Brain microvascular endothelial cell (primary cell): ENCODE results near the gene CCDC158.

Source experiments
- DNase-seq: peaks from one replicate; pipeline ENCODE4 v3.0.0-alpha.2; 2020
- H3K27ac ChIP-seq: fragments of 250-450 bp; sonication (Bioruptor Pico); 2 replicates; pipeline ENCODE4 v1.5.1; 2020; ENCODE audit warnings: mild to moderate bottlenecking, moderate library complexity
- H3K27me3 ChIP-seq: fragments of 250-450 bp; sonication (Bioruptor Pico); replicated peaks from 2 replicates; pipeline ENCODE4 v1.5.1; 2020; ENCODE audit warnings: mild to moderate bottlenecking
- H3K36me3 ChIP-seq: fragments of 250-450 bp; sonication (Bioruptor Pico); replicated peaks from 2 replicates; pipeline ENCODE4 v1.5.1; 2020; ENCODE audit warnings: mild to moderate bottlenecking
- H3K4me3 ChIP-seq: 2 replicates; pipeline ENCODE4 v1.5.1; 2011; ENCODE audit warnings: low read depth, mild to moderate bottlenecking, control low read depth, low read length, moderate library complexity
- in situ Hi-C: cut with HindIII; loops from 2 replicates; pipeline ENCODE4 v1.10.0; 2017; ENCODE audit warnings: low sequenced_read_pairs, low pct_ligation_motif_present
- TF ChIP-seq, protein P1 (sequence below): IDR thresholded peaks from 2 replicates; pipeline ENCODE4 v1.5.1; 2011; ENCODE audit warnings: low read depth, mild to moderate bottlenecking, moderate library complexity, low read length, control low read depth, inconsistent platforms; ENCODE audit errors: missing control alignments

Gene CCDC158

DNA sequence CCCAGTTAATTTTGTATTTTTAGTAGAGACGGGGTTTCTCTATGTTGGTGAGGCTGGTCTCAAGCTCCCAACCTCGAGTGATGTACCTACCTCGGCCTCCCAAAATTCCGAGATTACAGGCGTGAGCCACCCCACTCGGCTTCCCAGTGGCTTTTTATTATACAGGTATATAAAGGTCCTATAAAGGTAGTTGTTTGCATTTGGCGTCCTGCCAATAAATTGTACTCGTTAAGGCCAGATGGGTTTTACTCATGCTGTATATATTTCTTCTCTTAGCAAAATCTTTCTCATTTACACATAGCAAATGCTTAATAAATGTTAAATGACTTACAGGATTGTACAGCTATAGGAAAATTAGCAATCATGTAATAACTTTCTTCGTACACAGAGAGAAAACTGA lies 20.9 kb upstream of the CCDC158 start:
- Histone ChIP-seq H3K27ac (no peak overlapping the region), H3K36me3 (no peaks in the 10 kb centered on the region), H3K27me3 (no peaks in the 10 kb centered on the region), H3K4me3 (no peak overlapping the region)
- TF ChIP-seq, protein P1, sequence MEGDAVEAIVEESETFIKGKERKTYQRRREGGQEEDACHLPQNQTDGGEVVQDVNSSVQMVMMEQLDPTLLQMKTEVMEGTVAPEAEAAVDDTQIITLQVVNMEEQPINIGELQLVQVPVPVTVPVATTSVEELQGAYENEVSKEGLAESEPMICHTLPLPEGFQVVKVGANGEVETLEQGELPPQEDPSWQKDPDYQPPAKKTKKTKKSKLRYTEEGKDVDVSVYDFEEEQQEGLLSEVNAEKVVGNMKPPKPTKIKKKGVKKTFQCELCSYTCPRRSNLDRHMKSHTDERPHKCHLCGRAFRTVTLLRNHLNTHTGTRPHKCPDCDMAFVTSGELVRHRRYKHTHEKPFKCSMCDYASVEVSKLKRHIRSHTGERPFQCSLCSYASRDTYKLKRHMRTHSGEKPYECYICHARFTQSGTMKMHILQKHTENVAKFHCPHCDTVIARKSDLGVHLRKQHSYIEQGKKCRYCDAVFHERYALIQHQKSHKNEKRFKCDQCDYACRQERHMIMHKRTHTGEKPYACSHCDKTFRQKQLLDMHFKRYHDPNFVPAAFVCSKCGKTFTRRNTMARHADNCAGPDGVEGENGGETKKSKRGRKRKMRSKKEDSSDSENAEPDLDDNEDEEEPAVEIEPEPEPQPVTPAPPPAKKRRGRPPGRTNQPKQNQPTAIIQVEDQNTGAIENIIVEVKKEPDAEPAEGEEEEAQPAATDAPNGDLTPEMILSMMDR: no peak
- no peak for DNase-seq
- in situ Hi-C loops: no loop called here

DNA sequence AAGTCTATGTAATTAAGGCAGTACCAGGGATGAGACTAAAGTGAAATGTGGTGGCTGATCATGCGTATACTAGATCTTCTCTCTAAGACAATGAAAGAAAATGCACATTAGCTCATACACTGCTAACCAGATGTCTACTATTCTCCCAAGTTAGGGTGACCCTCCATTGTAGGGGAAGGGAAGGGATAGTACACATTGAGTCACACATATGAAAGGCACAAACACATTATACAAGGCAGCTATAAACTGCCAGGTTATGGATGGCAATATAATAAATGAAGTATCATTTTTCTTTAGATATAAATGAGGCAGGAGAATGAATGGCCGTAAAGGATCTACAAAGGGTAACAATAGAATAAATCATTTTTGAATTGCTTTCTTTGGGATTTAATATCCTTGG lies 18.6 kb upstream of the CCDC158 start:
- no peaks in the 10 kb centered on the region for H3K27me3 ChIP-seq
- H3K36me3 ChIP-seq: no peaks in the 10 kb centered on the region
- H3K4me3 ChIP-seq: no peak overlapping the region
- TF ChIP-seq, protein P1: no peak
- in situ Hi-C loops: no loop called here
- DNase-seq: no peak
- no peak overlapping the region for H3K27ac ChIP-seq

DNA sequence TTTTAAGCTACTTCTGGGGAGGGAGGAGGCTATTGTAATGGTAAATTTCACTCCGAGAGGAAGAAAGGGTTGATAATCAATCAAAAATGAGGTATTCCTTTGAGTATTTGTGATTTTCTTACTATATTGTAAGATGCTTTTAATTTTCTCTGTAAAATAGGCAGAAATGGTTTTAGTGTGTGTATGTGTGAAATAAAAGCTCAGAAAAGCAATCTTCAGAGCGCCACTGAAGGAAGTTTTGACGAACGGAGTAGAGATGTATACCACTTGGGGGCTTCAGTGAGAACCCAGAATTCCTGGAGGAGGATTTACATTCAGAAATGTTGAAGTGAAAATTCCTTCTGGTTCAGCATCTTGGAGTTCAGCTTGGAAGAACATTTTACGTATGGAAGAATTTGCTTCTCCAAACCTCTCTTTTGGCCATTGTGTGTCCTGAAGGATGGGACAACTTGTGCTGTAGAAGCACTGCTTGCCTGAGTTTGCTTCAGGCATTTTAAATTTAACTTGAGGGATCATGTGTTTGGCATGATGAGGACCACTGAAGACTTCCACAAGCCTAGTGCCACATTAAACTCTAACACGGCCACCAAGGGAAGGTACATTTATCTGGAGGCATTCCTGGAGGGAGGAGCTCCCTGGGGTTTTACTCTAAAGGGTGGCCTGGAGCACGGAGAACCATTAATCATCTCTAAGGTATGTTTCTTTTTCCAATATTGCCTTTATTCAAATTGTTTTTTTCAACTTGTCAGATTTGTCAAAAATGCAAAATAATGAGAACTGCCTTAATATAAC lies 14.8 kb upstream of the CCDC158 start:
- Histone ChIP-seq H3K27ac (no peak overlapping the region), H3K4me3 (peak overlapping the region; percentile 18), H3K36me3 (no peaks in the 10 kb centered on the region), H3K27me3 (no peaks in the 10 kb centered on the region)
- no peak for DNase-seq
- TF ChIP-seq, protein P1: no peak
- in situ Hi-C loops: no loop called here

DNA sequence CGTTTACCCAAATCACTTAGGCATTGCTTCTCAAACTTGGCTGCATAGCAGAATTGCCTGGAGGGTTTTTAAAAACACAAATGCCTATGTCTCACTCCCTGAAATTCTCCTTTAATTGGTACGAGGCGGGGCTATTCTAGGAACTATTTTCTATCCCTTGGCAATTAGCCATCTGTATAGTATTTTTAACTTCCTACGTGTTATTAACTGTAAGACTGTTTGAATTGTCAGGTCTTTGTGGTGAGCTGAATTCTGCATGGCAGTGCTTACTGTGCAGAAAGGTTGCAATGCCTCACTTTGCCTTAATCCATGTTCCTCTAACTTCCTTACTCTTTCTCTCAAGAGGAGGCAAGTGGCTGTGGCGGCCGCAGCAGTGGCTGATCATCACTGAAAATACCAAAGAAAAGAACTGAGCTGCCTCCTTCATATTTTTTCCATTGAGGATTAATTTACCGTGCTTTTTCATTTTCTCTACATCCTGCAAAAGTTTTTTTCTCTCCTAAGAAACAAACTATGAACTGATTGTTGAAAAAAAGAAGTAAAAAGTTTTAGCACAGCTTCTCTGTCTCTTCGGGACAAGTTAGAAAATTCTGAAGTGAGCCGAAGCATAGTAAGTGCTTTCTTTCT lies 14.1 kb upstream of the CCDC158 start, which contains the start of gene SHROOM3:
Gene SHROOM3, plus strand, starts transcription at position 329 of the 627 bp plus-strand sequence. CDS start 824 bp downstream, outside the sequence.
- no peaks in the 10 kb centered on the region for H3K27me3 ChIP-seq
- in situ Hi-C loops: no loop called here
- H3K27ac ChIP-seq: no peak within 1 kb of the TSS
- H3K36me3 ChIP-seq: no peaks in the 10 kb centered on the region
- peak; percentile 5 for DNase-seq
- TF ChIP-seq, protein P1: no peak
- H3K4me3 ChIP-seq: peak within 1 kb of the TSS; percentile 18

DNA sequence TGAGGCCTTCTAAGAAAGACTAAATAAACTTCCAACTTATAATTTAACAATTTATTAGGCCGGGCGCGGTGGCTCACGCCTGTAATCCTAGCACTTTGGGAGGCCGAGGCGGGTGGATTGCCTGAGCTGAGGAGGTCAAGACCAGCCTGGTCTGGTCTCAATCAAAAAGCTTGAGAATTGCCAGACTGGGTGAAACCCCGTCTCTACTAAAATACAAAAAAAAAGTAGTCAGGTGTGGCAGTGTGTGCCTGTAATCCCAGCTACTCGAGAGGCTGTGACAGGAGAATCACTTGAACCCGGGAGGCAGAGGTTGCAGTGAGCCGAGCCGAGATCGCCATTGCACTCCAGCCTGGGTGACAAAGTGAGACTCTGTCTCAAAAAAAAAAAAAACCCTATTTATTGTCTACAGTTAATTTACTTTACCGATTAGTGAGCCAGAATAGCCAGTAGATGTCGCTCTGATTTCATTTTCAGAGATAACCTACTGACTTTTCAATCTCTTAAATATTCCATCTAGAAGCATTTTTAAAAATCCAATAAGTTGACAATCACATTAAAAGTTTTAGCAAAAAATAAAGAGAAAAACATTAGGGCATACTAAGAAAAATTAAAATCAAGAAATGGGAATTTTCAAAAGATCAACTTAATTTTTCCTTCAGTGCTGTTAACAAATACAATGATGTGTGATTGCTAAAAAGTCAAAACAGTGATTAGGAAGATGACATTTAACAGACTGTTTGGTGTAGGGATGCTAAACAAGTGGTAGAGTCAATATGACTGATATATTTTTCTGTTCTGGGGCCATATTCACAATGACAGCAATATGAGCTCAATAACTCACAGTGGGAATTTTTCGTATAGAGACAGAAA lies 9.8 kb upstream of the CCDC158 start:
- Histone ChIP-seq H3K27me3 (no peaks in the 10 kb centered on the region), H3K36me3 (no peaks in the 10 kb centered on the region), H3K4me3 (no peak overlapping the region), H3K27ac (no peak overlapping the region)
- in situ Hi-C loops: no loop called here
- peak; percentile 37 for DNase-seq
- TF ChIP-seq, protein P1: peak; percentile 62
